Measurements from ENCODE around the gene PRPF19. TPM values are rescaled to one million over a fixed set of nuclear protein-coding genes. Genes with fewer than 3 reads are reported as not detected.

Gene PRPF19
- total and polyA plus RNA-seq, 2 of the 13 experiments (the other 11 are each of a cell fraction or from before 2014, with no cell fraction given) = 27.4 to 91.1 TPM

GRCh38 chr11:60897496-60897895 is 8.9 kb downstream of the PRPF19 start:
- H2AFZ ChIP-seq (ENCODE audit: low read length) = no peak overlapping the region
- H4K20me1 ChIP-seq (ENCODE audit: insufficient read depth, low read length) = no peaks in the 10 kb centered on the region
- H3K9me3 ChIP-seq (ENCODE audit: low read length) = no peaks in the 10 kb centered on the region
- no peak for FAIRE-seq
- CTCF ChIA-PET (ENCODE audit: low intra/inter-chr PET ratio, low total read pairs) = no interaction called here
- no peak overlapping the region for H3K27ac ChIP-seq (ENCODE audit: extremely low read length, insufficient read depth, low read length)
- H3K79me2 ChIP-seq (ENCODE audit: insufficient read depth, low read length) = no peaks in the 10 kb centered on the region
- DNase-seq (ENCODE audit: low spot score) = no peak
- ATAC-seq = no peak
- H3K4me3 ChIP-seq (replicated peaks in 1 of 3; ENCODE audit: insufficient read depth in 1 of 3, low read depth in 2 of 3, low read length in 3 of 3) = no peak overlapping the region
- H3K27me3 ChIP-seq (ENCODE audit: control insufficient read depth in 1 of 2, insufficient read depth in 2 of 2, low read length in 2 of 2) = no peaks in the 10 kb centered on the region
- H3K9ac ChIP-seq (ENCODE audit: insufficient read depth, low read depth, low read length) = no peak overlapping the region
- WGBS (ENCODE audit: low lambda C conversion rate) = 98% methylated on average over 4 of the region's 4 CpGs
- POLR2A ChIA-PET = no interaction called here
- in situ Hi-C loops (cut with HindIII; ENCODE audit: extremely low pct_ligation_motif_present, low pct_unique_long_range_greater_than_20kb) (no loop called here), intact Hi-C loops (cut with micrococcal nuclease; ENCODE audit: unreplicated experiment) (no loop called here)
- no peaks in the 10 kb centered on the region for H3K4me1 ChIP-seq (ENCODE audit: insufficient read depth, low read length)
- no peak overlapping the region for H3K4me2 ChIP-seq (ENCODE audit: low read depth, low read length)
- peaks cover 42 to 84% of the 10 kb centered on the region in 2 experiments for H3K36me3 ChIP-seq (replicated peaks in 1 of 2; ENCODE audit: control insufficient read depth in 1 of 2, insufficient read depth in 2 of 2, low read length in 2 of 2)
- BruUV-seq (replicated peaks) = no TSS peak
- TF ChIP-seq HNF4A (CRISPR knock-in tag; IDR thresholded peaks at IDR 0.05) (no peak), REST (IDR thresholded peaks at IDR 0.05; ENCODE audit: borderline replicate concordance in 1 of 2, low read depth in 1 of 2, low read length in 2 of 2) (no peak), NPAS2 (CRISPR knock-in tag; IDR thresholded peaks at IDR 0.05; ENCODE audit: borderline replicate concordance) (no peak), STAT6 (CRISPR knock-in tag; IDR thresholded peaks at IDR 0.05; ENCODE audit: borderline replicate concordance) (no peak), ZNF782 (CRISPR knock-in tag; IDR thresholded peaks at IDR 0.05; ENCODE audit: borderline replicate concordance) (no peak), AHR (CRISPR knock-in tag; IDR thresholded peaks at IDR 0.05) (no peak)
- TF ChIP-seq, protein P1, sequence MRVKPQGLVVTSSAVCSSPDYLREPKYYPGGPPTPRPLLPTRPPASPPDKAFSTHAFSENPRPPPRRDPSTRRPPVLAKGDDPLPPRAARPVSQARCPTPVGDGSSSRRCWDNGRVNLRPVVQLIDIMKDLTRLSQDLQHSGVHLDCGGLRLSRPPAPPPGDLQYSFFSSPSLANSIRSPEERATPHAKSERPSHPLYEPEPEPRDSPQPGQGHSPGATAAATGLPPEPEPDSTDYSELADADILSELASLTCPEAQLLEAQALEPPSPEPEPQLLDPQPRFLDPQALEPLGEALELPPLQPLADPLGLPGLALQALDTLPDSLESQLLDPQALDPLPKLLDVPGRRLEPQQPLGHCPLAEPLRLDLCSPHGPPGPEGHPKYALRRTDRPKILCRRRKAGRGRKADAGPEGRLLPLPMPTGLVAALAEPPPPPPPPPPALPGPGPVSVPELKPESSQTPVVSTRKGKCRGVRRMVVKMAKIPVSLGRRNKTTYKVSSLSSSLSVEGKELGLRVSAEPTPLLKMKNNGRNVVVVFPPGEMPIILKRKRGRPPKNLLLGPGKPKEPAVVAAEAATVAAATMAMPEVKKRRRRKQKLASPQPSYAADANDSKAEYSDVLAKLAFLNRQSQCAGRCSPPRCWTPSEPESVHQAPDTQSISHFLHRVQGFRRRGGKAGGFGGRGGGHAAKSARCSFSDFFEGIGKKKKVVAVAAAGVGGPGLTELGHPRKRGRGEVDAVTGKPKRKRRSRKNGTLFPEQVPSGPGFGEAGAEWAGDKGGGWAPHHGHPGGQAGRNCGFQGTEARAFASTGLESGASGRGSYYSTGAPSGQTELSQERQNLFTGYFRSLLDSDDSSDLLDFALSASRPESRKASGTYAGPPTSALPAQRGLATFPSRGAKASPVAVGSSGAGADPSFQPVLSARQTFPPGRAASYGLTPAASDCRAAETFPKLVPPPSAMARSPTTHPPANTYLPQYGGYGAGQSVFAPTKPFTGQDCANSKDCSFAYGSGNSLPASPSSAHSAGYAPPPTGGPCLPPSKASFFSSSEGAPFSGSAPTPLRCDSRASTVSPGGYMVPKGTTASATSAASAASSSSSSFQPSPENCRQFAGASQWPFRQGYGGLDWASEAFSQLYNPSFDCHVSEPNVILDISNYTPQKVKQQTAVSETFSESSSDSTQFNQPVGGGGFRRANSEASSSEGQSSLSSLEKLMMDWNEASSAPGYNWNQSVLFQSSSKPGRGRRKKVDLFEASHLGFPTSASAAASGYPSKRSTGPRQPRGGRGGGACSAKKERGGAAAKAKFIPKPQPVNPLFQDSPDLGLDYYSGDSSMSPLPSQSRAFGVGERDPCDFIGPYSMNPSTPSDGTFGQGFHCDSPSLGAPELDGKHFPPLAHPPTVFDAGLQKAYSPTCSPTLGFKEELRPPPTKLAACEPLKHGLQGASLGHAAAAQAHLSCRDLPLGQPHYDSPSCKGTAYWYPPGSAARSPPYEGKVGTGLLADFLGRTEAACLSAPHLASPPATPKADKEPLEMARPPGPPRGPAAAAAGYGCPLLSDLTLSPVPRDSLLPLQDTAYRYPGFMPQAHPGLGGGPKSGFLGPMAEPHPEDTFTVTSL (CRISPR knock-in tag; IDR thresholded peaks at IDR 0.05; ENCODE audit: borderline replicate concordance) = no peak
- TF ChIP-seq, protein P2, sequence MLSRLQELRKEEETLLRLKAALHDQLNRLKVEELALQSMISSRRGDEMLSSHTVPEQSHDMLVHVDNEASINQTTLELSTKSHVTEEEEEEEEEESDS (CRISPR knock-in tag; IDR thresholded peaks at IDR 0.05; ENCODE audit: borderline replicate concordance) = no peak
- TF ChIP-seq, protein P3, sequence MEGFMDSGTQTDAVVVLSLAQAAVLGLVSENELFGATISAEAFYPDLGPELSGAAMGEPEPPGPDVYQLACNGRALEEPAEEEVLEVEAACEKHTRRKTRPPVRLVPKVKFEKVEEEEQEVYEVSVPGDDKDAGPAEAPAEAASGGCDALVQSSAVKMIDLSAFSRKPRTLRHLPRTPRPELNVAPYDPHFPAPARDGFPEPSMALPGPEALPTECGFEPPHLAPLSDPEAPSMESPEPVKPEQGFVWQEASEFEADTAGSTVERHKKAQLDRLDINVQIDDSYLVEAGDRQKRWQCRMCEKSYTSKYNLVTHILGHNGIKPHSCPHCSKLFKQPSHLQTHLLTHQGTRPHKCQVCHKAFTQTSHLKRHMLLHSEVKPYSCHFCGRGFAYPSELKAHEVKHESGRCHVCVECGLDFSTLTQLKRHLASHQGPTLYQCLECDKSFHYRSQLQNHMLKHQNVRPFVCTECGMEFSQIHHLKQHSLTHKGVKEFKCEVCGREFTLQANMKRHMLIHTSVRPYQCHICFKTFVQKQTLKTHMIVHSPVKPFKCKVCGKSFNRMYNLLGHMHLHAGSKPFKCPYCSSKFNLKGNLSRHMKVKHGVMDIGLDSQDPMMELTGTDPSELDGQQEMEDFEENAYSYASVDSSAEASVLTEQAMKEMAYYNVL (CRISPR knock-in tag; IDR thresholded peaks at IDR 0.05; ENCODE audit: borderline replicate concordance) = no peak

All from HepG2 (cell line).